Fibroblast of peridontal ligament (primary cell): Measurements from ENCODE around the gene KEAP1.

Source experiments
- DNase-seq: peaks from one replicate; pipeline ENCODE4 v3.0.0-alpha.2; 2010; ENCODE audit errors: extremely low read depth

Gene KEAP1

DNA sequence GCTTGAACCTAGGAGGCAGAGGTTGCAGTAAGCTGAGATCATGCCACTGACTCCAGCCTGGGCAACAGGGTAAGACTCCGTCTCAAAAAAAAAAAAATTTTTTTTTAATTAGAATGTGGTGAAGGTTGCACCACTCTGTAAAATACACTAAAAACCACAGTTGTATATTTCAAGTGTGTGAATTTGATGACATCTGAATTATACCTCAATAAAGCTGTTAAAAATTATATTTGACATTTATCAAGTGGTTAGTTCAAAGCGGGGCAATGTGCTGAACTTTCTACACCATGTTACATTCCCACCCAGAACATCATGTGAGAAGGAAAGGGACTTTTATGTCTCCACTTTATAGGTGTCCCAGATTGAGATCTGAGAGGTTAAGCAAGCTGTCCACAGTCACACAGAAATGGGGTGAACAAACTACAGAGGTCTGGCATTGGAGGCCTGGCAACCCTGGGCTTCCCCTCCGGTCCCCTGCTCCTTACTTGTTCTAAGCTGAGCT, 20.0 kb upstream of the KEAP1 start:
- no peak for DNase-seq

DNA sequence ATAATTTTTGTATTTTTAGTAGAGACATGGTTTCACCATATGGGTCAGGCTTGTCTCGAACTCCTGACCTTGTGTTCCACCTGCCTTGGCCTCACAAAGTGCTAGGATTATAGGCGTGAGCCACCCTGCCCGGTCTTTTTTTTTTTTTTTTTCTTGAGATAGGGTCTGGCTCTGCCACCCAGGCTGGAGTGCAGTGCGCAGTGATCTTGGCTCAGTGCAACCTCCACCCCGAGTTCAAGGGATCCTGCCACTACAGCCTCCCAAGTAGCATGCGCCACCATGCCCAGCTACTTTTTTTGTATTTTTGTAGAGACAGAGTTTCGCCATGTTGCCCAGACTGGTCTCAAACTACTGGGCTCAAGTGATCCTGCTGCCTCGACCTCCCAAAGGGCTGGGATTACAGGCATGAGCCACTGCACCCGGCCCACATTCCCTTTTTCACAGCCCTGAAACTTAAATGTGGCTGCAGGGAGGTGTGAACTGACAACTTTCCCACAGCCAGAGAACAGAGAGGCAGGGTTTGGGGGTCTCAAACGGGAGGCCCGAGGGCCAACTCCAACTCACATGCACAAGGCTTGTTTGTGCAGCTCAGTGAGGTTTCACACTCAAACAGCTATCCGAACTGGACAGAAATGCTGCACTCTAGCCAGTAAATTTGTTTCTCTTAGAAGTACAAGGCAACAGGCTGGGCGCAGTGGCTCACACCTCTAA, 18.5 kb upstream of the KEAP1 start:
- DNase-seq = no peak

DNA sequence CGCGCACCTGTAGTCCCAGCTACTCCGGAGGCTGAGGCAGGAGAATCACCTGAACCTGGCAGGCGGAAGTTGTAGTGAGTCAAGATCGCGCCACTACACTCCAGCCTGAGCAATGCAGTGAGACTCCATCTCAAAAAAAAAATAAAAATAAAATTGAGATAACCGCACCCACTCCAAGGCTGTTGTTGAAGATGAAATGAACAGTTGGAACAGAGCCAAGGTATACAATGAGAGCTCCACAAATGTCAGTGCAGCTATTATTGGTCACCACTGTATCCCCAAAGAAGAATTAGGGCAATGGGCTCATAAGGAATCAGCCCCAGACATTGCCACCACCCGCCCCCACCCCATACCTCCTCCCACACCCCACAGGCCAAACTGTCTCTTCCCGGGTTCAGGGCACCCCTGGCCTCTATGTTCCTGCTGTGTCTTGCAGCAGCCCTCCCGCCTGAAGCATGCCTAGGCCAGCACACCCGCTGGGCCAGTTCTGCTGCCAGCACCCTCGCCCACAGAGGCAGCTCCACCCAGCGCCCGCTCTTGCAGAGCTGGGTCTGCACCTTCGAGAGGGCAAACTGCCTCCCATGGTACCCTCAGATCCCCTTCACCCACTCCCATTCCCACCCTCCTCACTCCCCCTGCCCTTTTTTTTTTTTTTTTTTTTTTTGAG, 17.6 kb upstream of the KEAP1 start:
- DNase-seq = no peak

DNA sequence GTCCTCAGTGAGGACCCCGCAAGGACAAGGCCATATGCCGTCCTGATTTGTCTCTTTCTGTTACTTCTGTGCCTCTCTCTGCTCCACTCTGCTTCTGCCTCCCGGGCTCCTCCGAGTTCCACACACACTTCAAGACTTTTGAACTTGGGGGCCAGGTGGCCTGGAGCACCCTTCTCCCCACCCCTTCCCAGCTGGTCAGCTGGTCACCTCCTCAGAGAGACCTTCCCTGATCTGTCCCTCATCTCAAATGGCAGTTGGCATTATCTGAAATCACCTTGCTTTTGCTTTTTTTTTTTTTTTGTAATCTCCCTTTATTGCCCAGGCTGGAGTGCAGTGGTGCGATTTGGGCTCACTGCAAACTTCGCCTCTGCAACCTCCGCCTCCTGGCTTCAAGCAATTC, 16.3 kb upstream of the KEAP1 start:
- DNase-seq = no peak

DNA sequence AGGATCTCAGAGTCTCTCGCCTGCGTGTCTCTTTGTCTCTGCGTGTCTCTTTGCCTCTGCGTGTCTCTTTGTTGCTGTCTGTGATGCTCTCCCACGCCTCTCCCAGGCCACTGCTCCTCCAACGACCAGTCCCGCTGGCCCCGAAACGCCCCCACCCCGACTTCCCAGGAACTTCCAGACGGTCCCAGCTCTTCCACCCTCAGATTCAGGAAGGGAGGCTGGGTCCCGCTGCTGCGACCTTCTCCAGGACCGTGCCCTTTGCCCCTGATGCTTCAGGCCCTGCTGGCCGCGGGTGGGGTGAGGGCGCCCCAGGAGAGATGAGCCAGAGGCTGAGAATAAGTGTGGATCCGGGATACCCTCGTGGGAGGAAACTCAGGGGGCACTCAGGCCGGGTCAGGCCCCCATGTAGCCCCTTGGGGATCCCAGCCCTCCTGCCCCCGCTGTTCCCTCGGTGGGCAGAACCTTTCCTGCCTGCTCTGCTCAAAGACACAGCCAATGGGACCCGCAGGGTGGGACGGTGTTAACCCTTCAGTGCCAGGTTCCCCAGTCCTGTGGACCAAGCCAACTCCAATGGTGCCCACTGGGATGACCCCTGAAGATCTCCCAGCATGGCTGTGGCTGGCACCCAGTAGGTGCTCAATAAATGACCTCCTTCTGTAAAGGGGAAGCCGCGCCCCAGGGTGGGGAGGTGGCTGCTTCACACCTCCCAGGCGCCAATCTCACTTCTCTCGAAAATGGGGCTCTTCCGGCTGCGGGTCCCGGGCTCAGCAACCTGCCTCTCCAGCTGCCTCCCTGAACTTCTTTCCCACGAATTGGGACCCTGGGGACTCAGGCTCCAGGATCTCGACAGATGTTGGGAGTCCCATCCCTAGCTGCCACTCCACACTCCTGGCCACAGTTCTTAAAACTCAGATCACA, 15.5 kb upstream of the KEAP1 start:
- no peak for DNase-seq

DNA sequence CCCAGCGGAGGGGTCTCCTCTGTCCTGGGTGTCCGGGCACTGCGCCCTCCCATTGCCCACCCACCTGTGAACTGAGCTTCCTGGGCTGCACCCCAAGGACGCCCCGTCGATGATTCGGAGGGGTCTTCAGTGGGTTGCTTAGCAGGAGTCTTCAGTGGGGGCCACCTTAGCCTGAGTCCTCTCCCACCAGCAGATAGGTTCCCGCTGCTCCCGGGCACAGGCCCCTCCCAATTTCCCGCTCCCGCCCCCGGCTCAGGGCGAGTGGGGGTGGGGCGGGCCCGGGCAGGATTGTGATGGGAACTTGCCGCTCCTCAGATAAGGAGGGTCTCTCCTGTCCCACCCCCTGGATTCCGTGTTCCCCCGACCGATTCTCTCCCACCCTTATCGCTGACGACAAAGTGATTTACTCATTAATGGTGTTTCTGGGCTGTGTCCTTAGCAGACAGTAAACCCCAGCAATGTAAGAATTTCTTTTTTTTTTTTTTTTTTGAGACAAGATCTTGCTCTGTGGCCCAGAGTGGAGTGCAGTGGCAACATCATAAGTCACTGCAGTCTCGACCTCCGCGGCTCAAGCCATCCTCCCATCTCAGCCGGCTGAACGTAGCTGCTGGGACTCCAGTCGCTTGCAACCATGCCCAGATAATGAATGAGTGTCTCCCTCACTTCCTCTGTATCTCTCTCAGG, 14.7 kb upstream of the KEAP1 start:
- DNase-seq = peak; percentile 18

DNA sequence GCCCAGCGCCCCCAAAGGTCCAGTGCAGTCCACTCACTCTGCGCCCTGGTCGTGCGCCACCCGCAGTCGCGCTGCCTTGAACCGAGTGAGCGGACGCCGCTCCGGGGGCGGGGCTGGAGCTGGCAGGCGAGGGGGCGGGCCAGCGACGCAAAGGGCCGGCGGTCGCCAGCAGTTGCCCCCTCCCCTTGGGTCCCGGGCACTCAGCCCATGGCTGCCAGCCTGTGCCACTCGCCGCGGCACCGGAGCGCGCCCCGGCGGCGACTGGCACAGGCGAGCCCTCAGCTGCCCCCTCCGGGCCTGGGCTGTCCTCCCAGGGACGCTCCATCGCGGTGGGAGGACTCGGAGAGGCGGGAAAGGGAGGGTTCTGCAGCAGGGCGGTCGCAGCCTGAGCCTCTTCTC, 14.2 kb upstream of the KEAP1 start, which contains the start of gene S1PR5:
Gene S1PR5, minus strand, starts transcription at position 87 of the 399 bp plus-strand sequence. CDS start 2,436 bp downstream, outside the sequence.
- no peak for DNase-seq

DNA sequence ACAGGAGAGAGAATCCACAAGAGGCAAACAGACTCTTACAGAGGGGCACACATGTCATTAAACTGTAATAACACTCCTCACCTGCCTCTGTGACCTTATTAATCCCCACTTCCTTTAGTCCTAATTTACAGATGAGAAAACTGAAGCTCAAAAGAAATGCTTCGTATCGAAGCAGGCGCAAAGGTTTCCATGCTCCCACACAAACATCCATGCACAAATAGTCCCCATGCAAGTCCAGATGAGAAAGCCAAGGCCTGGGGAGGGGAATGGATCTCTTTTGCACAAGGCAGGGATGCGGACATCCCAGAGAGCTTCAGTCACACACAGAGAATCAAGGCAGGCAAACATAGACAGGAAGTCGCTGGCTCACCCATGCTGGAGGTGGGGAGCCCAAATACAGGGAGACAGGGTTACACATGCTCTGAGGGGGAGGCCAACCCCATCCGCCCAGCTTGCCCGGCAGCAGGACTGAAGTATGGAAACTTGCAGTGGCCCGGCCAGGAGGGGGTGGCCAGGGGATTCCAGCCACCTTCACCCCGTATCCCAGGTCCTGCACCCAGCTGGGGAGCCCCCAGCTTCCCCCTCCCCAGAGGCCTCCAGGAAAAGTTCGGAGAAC, 13.6 kb upstream of the KEAP1 start:
- DNase-seq = no peak

DNA sequence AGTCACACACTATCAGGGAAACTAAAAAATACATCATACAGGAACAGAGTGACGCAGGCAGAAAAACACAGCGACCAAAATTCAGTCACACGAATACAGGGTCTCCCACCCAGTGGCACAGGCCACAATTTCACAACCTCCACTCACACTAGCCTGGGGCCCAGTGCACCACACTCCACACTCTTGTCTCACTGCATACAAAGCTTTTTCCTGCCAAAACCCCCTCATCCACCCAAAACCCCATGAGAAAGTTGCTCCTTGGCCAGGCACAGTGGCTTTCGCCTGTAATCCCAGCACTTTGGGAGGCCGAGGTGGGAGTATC, 12.9 kb upstream of the KEAP1 start:
- no peak for DNase-seq

DNA sequence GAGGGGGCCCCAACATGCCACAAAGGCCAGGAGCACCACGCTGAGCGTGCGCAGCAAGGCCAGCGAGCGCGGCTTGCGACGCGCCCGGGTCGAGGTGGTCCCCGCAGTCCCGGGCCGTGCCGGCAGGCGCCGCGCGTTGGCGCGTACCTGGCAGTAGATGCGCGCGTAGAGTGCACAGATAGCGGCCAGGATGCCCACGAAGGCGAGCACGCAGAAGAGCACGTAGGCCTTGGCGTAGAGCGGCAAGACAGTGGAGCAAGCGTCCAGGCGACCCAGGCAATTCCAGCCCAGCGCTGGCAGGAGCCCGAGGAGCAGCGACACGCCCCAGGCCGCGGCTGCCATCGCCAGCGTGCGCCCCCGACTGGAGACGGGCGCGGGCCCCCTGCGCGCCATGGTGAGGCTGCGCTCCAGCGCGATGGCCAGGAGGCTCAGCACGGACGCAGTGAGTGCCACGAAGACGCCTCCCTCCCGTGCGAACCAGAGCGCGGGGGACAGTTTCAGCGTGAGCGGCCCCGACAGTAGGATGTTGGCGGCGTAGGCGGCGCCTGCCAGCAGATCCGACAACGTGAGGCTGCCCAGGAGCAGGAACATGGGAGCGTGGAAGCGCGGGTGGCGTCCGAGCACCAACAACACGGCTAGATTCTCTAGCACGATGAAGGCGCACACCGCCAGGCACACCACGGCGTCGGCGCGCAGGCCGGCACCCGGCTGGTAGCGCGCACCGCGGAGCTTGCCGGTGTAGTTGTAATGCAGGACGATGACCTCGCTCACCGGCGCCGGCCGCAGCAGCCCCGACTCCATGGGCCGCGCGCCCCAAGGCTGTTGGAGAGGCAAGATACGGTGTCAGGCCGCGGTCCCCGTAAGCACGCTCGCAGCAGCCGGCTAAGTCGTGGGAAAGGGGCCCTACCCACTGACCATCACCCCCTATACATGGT, 11.3 kb upstream of the KEAP1 start:
- no peak for DNase-seq

DNA sequence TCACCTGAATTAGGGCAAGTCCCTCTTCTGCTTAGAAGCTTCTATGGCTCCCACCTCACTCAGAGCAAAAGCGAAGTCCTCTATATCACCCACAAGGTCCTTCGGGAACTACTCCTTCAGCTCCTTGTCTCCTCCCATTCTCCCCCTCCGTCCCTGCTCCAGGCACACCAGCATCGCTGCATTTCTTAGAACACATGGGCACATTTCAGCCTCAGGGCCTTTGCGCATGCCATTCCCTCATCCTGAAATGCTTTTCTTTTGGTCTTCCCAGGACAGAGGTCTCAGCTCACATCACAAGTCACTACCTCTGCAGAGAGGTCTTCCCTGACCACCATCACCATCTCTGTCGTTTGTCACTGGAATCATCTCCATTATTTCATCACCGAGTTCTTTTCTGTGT, 10.1 kb upstream of the KEAP1 start:
- DNase-seq = no peak

DNA sequence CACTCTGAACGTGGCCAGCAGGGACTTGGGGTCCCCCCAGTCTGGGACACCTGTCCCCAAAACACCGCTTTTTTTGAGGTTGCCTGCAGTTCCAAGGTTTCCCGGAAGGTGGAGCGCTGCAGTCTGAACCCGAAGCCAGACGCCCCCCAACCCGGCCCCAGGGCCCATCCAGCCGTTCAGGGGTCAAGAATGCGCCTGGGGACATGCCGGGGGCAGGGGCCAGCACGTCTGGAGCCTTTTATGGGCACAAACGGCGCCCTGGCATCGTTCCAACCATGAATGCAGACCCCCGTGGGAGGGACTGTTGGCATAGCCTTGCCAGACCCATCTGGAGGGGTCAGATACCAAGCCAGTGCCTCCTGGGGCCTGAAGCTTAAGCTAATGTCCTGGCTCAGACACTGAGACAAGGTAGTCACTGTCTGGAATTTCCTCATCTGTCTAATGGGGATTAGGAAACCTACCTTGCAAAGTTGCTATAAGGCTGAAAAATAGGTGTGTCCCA, 7.2 kb upstream of the KEAP1 start:
- DNase-seq = no peak

DNA sequence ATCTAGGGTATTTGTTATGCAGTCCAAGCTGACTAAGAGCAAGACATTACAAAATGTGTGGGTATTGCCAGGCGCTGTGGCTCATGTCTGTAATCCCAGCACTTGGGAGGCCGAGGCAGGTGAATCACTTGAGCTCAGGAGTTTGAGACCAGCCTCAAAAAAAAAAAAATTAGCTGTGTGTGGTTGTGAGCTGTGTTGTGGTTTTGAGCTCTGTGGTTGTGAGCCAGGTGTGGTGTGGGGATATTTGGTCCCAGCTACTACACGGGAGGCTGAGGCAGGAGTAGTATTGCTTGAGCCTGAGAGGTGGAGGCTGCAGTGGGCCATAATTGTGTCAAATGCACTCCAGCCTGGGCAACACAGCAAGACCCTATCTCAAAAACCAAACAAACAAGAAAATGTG, 5.6 kb upstream of the KEAP1 start:
- no peak for DNase-seq

DNA sequence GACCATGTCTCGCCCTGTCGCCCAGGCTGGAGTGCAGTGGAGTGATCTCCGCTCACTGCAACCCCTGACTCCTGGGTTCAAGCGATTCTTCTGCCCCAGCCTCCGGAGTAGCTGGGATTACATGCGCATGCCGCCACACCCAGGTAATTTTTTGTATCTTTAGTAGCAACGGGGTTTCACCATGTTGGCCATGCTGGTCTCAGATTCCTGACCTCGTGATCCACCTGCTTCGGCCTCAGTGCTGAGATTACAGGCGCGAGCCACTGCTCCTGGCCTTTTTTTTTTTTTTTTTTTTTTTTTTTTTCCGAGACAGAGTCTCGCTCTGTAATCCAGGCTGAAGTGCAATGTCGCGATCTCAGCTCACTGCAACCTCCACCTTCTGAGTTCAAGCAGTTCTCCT, 4.9 kb upstream of the KEAP1 start:
- DNase-seq = no peak

DNA sequence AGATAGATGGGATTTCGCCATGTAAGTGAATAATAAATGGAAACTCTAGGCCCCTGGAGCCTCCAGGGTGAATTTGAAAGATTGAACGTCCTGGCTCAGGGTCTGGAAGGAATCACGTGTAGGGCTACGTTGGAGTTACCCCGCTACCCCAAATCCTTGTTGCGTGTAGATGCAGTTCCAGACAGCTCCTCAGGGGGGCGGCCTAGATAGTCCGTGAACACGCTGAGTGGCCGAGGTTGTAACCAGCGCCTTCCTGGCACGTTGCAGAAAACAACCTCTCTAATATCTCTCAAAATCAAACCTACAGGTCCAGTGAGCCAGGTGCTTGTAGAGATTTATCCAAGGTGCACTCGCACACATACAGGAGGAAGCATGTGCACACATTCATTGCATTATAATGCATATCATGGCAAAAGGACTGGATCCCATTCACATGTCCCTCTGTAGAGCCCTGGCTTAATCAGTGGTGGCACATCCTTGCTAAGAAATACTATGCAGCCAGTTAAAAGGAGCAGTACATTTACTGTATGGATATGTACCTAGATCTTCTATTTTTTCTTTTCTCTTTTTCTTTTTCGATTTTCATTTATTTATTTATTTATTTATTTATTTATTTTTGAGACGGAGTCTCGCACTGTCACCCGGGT, 2.5 kb upstream of the KEAP1 start:
- peak; percentile 66 for DNase-seq

DNA sequence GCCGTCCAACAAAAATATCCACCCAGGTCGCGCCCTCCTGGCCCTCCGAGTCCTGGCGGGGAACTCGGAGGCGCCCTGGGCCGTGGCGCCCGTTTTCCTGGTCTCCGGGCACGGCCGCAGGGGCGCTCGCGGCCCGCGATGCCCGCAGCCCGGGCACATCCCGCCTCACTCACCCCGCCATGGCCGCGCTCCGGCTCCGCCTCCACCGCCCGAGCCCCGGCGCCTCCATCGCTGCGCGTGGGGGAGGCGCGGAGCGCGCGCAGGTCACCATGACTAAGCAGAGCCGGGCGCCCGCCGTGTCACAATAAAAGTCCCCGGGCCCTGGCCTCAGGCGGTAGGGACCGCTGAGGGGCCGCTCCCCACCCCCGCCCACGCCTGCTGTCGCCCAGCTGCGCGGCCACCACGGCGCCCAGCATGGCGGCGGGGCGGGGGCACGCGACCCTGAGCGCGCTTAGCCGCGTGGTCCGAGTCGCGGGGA, 593 bp downstream of the KEAP1 start:
- DNase-seq = peak; percentile 79

DNA sequence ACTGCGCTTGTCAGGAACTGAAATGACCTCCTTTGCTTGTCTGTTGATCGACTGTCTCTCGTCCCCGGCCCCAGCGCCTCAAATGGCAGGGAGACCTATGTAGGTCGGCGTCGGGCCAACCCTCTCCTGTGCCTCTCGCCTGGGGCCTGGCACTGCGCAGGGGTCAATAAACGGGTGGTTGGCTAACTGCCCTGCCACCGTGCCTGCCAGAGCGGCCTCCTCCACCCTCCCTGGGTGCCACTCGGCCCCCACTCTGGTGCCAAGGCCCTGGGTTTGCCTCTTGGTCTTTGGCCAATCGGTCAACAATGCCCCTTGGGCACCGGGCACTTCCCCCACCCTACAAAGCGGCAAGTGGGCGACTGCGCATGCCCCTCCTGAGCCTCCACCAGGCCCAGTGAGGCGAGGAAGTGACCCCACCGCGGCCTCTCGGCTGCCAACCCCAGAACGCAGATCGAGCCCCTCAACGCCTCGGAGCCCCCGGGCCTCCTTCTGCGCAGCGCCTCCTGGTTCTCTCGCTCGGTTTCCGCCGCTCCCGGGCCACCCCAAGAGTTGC, 1.1 kb downstream of the KEAP1 start:
- DNase-seq = peak; percentile 51

DNA sequence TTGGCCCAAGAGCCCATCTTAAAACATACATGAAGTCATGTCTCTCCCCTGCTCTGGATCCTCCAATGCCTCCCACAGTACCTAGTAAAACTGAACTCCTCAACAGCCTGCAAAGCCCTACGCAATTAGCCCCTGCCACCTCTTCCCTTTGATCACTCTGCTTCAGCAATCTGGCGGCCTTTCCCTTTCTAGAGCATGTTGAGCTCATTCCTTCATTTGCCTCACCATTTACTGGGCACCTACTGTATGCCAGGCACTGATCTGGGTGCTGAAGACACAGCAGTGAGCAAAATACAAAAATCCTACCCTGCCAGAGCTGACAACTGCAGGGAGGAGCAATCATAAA, 2.9 kb downstream of the KEAP1 start:
- DNase-seq = no peak

DNA sequence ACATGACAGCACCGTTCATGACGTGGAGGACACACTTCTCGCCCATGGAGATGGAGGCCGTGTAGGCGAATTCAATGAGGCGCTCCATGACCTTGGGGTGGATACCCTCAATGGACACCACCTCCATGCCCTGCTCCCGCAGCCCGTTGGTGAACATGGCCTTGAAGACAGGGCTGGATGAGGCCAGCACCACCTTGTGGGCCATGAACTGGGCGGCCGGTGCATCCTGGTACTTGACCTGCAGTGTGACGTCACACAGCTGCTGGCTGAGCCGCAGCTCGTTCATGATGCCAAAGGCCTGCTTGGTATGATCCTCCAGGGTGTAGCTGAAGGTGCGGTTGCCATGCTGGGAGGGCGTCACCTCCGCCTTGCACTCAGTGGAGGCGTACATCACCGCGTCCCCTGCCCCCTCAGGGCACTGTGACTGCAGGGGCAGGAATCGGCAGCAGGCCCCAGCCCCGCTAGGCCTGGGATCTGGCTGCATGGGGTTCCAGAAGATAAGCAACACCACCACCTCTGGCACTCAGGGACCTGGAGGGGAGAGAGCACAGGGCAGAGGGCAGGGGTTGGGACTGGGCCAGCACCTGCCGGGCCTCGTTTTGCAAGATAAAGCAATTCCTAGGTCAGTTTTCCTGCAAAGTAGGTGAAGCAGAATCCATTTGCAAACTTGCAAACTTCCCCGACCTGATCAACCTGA, 3.5 kb downstream of the KEAP1 start:
- no peak for DNase-seq
